LHCN-M2 (cell line): ENCODE results near the gene HOXA5. TPM values are rescaled to one million over a fixed set of nuclear protein-coding genes. Genes with fewer than 3 reads are reported as not detected.
A peak's percentile ranks its signal among the peaks of the same experiment; 100 is the strongest.

Experiments
- DNase-seq: peaks from one replicate; pipeline ENCODE4 v3.0.0-alpha.2; 2012; ENCODE audit warnings: low read depth
- total RNA-seq: library from RNA; depleted of rRNA; stranded (reverse); fragments of >200 nt; gene quantifications from 2 replicates; pipeline ENCODE4 v1.2.3, GENCODE V29; 2014

Gene HOXA5
- total RNA-seq, 1 experiment from 2014 or later = 9.4 TPM

- DNase-seq = no peak
Measured at GRCh38 chr7:27107391-27108381, 35.8 kb downstream of the HOXA5 start.

GRCh38 chr7:27106901-27107240 is 36.6 kb downstream of the HOXA5 start:
- no peak for DNase-seq

DNA sequence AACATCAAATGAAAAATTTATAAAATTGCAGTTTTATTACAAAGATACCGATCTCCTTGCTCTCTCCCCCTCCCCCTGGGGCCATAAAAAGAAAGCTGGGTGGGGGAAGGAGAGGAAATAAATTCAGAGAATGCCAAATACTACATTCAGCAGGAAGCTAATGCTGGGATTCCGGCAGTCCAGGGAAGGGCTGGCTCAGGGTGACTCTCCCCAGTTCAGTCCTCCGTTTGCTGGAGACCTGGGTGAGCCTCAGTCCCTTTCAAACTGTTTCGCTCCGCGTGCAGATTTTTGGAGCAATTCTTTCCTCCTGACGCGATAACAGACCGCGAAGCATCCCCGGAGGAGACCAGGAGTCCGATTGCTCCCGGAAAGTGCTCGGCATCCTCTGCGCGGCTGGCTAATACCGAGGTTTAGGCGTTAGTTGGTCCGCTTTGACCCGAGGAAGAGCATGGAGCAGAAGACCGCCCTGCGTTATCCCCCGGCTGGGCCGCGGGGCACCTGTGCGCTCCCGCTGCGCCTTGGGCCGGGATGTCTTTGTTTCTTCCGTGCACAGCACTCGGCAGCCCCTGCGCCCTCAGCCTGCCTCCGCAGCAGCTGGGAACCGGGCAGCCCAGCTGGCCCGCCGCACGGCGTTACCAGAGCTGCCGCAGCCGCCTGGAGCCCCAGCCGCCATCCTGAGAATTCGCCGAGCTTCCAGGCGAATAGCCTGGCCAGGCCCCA is 37.1 kb downstream of the HOXA5 start:
- peak; percentile 71 for DNase-seq

DNA sequence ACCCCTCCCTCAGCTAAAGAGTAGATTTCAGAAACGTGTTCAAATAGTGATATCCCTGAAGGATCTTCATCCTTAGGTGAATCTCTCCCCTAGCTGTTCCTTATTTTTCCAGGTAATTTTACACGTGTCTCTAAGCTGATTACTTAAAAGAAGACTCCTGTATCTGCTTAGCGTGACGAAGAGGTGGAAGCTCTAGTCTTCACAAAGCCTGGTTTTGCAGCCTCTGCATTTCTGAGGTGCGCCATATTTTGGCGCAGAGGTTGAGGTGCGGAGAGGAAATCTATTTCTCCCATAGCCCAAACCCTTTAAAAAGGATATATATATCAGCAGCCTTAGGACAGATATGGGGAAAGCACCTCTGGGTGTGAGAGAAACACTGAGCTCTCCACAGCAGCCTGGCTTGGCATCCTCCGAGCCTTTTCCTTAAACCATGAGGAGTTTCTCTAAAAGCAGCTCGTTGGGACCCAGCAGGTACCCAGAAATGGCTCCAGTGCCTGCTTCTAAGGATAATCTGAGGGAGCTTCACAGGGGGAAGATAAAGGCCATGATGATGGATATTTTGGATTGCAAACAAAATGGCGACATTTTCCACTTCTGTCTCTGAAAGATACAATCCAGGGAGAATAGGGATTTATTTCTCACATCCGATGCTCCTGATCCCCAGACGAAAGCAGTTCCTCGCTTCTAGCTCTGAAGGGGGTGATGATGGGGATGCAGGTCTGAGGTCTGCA is 38.0 kb downstream of the HOXA5 start:
- DNase-seq = no peak

DNA sequence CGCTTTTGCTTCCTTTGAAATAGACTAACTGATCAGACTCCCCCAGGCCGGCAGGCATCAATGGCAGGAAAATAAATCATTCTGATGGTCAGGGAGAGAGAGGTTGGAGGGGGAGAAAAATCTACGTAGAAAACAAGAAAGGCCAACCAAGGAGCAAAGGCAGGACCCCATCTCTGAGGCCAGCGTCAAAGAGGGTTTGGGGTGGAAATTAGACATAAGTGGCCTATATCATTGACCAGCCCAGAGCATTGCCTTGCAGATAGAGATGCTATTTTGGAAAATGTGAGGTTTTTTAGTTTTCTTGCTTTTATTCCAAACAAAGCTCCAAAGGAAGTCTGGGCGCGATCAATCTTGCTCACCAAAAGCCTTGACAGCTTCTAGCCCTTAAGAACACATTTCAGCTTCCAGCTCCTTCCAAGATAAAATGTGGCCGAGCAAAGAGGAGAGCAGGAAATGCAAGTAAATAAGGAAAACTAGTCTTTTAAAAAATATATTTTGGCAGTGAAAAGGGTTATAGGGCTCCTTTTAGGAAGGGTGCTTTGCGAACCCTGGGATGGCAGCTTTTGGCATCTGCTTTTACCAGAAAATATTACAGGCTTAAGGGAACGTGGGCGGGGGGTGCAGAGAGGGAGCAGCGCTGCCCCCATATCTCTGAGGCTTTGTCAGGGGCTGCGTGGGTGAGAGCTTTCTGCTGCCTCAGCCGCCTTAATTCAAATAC is 39.0 kb downstream of the HOXA5 start:
- no peak for DNase-seq

- no peak for DNase-seq
Measured at GRCh38 chr7:27103489-27104226, 39.8 kb downstream of the HOXA5 start.

DNA sequence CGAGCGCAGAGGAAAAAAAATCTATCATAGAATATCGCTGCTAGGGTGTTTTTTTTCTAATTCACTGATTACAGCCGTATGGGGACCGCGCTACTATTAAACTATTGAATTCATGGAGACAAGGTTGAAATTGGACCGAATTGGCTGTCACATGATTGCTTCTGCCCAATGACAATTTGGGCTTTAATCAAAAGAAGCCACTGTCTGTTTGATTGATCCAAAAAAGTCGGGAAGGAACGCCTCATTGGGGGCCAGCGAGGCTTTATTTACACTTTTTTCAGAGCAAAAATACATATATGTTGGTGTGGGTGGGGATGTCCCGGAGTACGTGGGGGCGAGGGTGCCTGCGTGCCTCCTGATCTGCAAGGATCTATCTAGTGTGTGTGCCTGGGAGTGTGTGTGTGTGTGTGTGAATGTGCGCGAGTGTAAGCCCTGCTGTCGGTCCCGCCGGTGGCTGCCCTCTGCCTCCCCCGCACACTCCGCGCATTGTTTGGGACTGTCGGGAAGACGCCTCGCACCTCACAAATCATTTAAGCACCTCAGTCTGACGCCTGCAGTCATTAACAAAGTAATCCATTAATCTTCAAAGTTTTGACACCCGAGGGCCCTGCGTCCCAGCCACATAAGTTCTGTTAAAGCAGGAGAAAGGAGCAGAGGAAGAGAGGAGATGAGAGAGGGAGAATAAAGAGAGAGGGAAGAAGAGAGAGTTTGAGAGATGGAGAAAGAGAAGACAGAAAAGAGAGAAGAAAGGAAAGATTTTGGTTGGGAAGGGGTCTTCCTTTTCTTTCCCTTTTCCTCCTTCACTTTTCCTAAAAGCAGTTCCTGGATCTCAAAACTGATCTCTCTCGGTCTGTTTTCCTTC is 40.7 kb downstream of the HOXA5 start, which contains the start of gene HOXA2:
Gene HOXA2 (minus strand): TSS at position 103 of the 862 bp plus-strand sequence. CDS start 183 bp downstream, outside the sequence.
- no peak for DNase-seq

DNA sequence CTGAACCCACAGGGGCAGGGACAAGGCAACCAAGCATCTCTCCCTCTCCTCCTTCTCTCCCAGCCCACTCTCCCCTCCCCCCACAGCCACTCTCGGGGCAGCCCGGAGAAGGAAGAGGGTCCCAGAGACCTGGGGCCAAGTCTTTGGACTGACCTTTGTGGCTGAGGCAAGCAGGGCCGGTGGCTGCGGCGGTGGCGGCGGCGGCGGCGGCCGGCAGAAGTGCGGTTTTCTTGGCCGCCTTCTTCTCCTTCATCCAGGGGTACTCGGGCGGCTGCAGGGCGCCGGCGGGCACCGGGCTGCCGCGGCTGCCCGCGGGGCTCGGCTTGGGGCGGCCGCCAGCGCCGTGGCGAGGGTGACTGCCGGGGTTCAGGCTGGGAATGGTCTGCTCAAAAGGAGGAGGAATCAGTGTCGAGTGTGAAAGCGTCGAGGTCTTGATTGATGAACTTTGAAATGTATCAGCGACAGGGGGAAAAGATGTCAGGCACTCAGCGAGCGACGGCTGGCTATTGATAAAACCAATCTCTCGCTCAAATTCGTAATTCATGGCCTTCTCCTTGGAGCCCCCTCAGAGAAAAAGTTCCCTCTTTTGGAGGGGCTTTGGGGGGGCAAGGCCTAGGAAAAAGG is 41.4 kb downstream of the HOXA5 start:
- no peak for DNase-seq

GRCh38 chr7:27101171-27101956 is 42.1 kb downstream of the HOXA5 start:
- DNase-seq = no peak

DNA sequence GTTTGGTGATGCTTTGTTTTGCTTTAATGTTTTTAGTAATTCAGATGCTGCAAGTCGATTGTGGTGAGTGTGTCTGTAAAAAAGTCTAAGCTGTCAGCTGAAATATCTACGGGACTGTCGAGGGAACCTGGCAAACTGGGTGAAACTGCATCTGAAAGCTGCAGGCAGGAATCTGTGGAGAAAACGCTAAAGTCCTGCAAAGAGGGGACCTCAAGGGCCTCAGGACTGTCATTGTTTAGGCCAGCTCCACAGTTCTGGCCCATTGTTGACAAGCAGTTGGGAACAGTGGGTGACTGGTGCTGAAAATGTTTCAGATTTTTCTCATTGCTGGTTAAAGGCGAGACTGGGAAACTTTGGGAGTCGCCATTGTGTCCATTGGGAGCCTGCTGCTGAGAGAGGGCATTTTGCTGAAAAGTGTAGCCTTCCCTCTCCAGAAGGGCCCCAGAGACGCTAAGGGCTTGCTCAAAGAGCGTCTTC is 42.7 kb downstream of the HOXA5 start:
- DNase-seq = no peak

GRCh38 chr7:27099453-27100370 is 43.8 kb downstream of the HOXA5 start:
- no peak for DNase-seq

GRCh38 chr7:27098578-27099451 is 44.7 kb downstream of the HOXA5 start:
- DNase-seq = no peak

DNA sequence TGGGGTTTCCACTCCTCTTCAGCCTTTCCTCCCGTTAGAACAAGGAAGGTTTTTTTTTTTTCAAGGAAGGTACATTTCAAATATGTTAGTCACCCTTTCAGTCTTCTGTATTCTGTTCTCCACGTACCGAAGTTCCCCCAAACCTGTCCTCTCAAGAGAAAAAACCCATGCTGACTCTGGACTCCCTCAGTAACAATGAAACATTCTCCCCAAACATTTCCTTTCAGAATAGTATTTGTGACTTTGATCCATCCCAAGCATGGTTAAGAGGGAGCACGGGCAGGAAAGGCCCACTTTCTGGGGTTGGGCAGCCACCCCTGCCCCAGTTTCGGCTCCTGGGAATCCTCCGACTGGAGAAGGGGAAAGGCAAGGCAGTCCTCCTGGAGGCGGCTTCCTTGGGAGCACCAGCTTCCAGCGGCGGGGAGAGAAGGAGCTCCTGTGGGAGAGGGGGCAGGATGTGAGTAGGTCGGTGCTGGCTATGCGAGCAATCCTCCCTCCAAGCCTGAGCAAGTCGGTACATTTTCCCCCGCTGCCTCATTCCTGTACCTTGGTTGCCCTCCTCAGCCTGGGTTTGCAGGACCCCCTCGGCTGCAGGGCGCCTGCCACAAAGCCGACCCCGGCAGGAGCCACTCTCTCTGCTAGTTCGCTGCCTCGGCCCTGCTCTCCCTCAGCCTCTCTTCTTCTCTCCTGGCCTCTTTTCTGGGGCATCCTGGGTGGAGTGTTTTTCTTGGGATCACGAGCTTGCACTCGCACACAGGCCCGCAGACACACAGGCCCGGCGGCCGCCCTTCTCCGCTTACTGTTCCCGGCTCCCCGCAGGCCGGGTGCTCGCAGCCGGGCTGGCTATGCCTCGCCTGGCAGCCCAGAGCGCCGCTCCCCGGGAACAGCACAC is 45.5 kb downstream of the HOXA5 start:
- DNase-seq = peak; percentile 60

- DNase-seq = peak; percentile 60
Measured at GRCh38 chr7:27096768-27097514, 46.5 kb downstream of the HOXA5 start.
